ENCODE results near the gene PLEKHO1. TPM values are rescaled to one million over a fixed set of nuclear protein-coding genes. Genes with fewer than 3 reads are reported as not detected.

PLEKHO1 gene
- total and polyA plus RNA-seq, 7 donors: 37.7 to 119 (median 68.7) TPM

DNA sequence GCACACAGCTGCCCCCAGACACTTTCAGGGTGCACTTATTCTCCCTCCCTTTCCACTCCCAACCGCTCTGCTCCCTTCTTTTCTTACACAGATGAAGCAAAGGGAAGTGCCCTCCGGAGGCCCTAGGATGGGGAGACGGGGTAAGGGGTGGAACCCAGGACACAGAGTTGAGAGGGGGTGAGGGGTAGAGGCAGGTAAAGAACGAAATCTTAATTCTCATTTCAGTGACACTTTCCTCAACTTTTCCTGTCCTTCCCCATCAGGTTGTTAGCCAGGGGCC, 12.8 kb downstream of the PLEKHO1 start:
- H3K4me1 ChIP-seq: peaks cover 21% of the 10 kb centered on the region
- DNase-seq (no peak), ATAC-seq (peak in 2 of 4 donors; percentile 3 to 6)
- intact Hi-C loops (cut with DNase I): no loop called here
- H3K4me3 ChIP-seq: peak overlapping the region; percentile 61
- TF ChIP-seq, protein P1, sequence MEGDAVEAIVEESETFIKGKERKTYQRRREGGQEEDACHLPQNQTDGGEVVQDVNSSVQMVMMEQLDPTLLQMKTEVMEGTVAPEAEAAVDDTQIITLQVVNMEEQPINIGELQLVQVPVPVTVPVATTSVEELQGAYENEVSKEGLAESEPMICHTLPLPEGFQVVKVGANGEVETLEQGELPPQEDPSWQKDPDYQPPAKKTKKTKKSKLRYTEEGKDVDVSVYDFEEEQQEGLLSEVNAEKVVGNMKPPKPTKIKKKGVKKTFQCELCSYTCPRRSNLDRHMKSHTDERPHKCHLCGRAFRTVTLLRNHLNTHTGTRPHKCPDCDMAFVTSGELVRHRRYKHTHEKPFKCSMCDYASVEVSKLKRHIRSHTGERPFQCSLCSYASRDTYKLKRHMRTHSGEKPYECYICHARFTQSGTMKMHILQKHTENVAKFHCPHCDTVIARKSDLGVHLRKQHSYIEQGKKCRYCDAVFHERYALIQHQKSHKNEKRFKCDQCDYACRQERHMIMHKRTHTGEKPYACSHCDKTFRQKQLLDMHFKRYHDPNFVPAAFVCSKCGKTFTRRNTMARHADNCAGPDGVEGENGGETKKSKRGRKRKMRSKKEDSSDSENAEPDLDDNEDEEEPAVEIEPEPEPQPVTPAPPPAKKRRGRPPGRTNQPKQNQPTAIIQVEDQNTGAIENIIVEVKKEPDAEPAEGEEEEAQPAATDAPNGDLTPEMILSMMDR (IDR thresholded peaks at IDR 0.05): no peak
- H3K36me3 ChIP-seq (ENCODE audit: insufficient read depth in 1 of 2, low read depth in 1 of 2): peaks cover 0 to 26% of the 10 kb centered on the region in 2 donors
- 51 to 68% (median 60%) methylated on average over 4 of the region's 4 CpGs for WGBS, 3 donors
- H3K27me3 ChIP-seq (ENCODE audit: insufficient read depth in 3 of 3, low read length in 2 of 3): no peaks in the 10 kb centered on the region
- H3K27ac ChIP-seq: peak overlapping the region; percentile 89
- no peaks in the 10 kb centered on the region for H3K9me3 ChIP-seq

DNA sequence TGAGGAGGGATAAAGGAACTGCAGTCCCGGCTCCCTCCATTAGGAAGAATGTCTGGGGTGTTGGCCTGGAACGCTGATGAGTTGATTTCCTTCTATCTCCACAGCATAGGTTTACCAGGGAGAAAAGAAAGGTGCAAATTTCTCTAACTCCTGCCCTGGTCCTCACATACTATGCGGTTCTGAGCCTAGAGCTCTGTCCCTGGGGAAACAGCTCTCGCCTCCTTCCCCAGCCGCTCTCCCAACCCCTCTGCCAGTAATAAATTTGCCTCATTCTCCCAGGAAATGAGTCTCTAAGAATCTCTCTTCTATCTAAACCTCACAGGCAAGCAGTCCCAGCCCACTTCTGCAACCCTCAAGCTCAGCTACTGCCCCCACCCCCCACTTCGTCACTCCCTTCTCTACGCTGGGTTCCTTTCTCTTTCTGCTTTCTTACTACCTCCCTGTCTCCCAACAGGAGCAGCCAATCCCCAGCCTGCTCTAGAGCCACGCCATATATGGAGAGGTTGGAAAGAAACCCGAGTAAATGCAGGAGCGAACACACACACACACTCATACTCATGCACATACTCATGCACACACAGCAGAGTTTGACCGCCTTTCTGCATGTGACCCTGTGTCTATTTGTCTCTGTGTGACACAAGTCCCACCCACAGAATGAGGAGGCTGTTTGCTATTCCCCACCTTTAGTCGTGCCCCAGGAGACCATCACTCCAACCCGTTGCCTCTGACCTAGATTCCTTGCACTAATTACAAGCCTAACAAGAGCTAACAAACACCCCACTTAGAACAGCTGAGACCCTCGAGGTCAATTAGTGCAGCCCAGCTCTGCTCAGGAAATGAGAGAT, 13.4 kb downstream of the PLEKHO1 start:
- 5 to 17% (median 17%) methylated on average over 14 of the region's 14 CpGs for WGBS, 3 donors
- DNase-seq: peak; percentile 75 to 86
- peak overlapping the region; percentile 89 for H3K27ac ChIP-seq
- no peaks in the 10 kb centered on the region for H3K9me3 ChIP-seq
- H3K36me3 ChIP-seq (ENCODE audit: insufficient read depth in 1 of 2, low read depth in 1 of 2): peaks cover 0 to 20% of the 10 kb centered on the region in 2 donors
- peaks cover 21% of the 10 kb centered on the region for H3K4me1 ChIP-seq
- TF ChIP-seq, protein P1 (IDR thresholded peaks at IDR 0.05): no peak
- peak; percentile 90 to 93 (median 92) for ATAC-seq
- no peaks in the 10 kb centered on the region for H3K27me3 ChIP-seq (ENCODE audit: insufficient read depth in 3 of 3, low read length in 2 of 3)
- H3K4me3 ChIP-seq: peak overlapping the region; percentile 61
- intact Hi-C loops (cut with DNase I): no loop called here

DNA sequence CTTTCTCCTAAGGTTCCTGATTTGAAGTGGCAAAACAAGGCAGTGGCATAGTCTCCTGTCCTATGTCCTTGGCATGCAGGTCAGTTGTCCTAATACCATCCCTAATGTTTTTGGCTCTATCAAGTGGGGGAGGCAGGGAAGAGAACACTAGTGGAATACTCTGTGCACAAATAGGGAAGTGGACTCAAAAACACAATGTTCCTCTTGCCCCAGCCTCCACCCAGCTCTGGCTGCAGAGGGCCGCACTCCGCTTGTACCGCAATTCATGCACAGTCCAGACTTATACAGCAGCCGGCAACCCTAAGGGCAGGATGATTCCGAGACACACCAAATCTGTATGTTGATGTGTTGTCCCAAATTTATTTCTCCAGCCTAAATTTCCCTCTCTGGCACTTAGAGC, 14.5 kb downstream of the PLEKHO1 start:
- Histone ChIP-seq H3K36me3 (ENCODE audit: insufficient read depth in 1 of 2, low read depth in 1 of 2) (peaks cover 0 to 9% of the 10 kb centered on the region in 2 donors), H3K27me3 (ENCODE audit: insufficient read depth in 3 of 3, low read length in 2 of 3) (no peaks in the 10 kb centered on the region), H3K27ac (peak overlapping the region; percentile 89), H3K4me1 (peaks cover 21% of the 10 kb centered on the region), H3K9me3 (no peaks in the 10 kb centered on the region), H3K4me3 (no peak overlapping the region)
- peak in 1 of 2 donors; percentile 32 for DNase-seq
- 89 to 95% (median 94%) methylated on average over 5 of the region's 5 CpGs for WGBS, 3 donors
- TF ChIP-seq, protein P1 (IDR thresholded peaks at IDR 0.05): no peak
- no peak for ATAC-seq
- intact Hi-C loops (cut with DNase I): no loop called here

DNA sequence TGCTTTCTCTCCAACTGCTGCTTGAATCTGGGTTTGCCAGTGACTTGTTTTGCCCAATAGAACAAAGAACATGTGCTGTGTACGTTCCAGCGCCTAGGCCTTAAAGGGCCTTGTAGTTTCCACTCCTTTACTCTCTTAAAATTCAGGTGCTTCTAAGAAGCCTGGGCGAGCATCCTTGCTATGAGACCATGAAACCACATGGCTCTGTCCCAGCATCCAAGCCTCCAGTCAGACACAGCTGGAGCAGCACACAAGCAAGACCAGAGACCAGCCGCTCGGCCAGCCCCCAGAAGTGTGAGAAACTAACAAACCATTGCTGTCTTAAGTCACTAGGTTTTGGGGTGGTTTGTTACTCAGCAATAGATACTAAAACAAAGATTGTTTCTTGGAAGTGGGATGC, 15.1 kb downstream of the PLEKHO1 start:
- Histone ChIP-seq H3K27ac (peak overlapping the region; percentile 89), H3K36me3 (ENCODE audit: insufficient read depth in 1 of 2, low read depth in 1 of 2) (peaks cover 0 to 3% of the 10 kb centered on the region in 2 donors), H3K9me3 (no peaks in the 10 kb centered on the region), H3K27me3 (ENCODE audit: insufficient read depth in 3 of 3, low read length in 2 of 3) (no peaks in the 10 kb centered on the region), H3K4me1 (peaks cover 21% of the 10 kb centered on the region), H3K4me3 (no peak overlapping the region)
- DNase-seq (no peak), ATAC-seq (no peak)
- intact Hi-C loops (cut with DNase I): no loop called here
- TF ChIP-seq, protein P1 (IDR thresholded peaks at IDR 0.05): no peak
- 86 to 89% (median 88%) methylated on average over 5 of the region's 5 CpGs for WGBS, 3 donors

Measured in psoas muscle (tissue), 8 donors.